Measurements from ENCODE around the gene DIS3L2.

Gene DIS3L2

DNA sequence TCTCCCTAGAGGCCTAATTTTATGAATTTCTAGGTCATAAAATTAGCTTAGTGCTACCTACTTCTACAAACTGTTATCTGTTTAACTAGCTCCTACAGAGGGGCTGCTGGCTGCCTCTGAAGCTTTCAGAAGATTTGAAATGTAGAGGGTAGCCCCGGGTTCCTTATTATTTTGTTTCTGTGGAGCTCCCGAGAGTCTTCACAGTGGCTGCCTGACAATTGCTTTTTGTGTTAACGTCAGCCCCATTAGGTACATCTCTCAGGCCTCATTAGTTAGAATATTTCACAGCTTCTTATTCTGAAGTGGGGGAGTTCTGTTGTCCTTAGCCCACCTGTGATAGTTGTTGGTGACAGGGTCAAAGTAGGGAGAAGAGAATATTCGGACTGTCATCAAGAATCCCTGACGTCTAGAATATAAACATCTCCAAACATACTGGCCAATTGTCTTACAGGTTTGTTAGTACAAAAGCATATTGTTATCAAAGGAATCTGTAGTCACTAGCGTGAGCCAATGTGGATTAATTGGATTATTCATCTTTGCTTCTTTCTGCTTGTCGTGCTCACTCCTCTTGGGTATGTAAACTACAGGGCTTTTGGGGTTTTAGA is 77.5 kb downstream of the DIS3L2 start (continued):
- TF ChIP-seq ZFP30 (CRISPR knock-in tag; IDR thresholded peaks at IDR 0.05), result no peak
- TF ChIP-seq SNAI2 (CRISPR knock-in tag; IDR thresholded peaks at IDR 0.05), result no peak

DNA sequence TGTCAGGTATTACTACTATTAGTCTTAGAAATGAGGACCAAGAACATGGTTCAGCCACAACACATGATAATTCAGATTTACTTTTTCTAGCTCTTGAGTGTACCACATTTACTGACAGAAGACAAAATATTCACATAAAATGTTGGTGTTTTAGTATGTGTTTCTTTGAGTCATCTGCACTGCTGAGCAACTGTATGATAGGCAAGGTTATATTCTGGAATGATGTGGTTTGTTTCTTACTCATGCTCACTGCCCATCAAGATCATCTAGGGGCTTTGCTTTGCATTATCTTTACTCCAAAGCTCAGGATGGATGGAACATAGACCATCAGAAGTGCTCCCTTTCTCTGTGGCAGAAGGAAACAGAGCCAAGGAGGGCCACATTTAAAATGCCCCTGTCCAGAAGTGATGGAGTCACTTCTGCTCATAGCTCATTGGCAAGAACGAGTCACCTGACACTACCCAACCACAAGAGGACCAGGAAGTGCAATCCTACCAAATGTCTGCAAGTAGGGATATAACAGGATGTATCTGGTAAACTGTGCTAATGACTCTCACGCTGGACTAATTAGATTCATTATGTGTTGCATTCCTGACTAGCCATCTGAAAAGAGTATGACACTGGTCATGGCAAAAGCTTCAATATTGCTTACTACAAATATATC is 81.5 kb downstream of the DIS3L2 start:
- no peak for TF ChIP-seq PPARA (CRISPR knock-in tag; IDR thresholded peaks at IDR 0.05; ENCODE audit: borderline replicate concordance)
- no peak for TF ChIP-seq ESRRG (CRISPR knock-in tag; IDR thresholded peaks at IDR 0.05)
- TF ChIP-seq ZNF8 (CRISPR knock-in tag; IDR thresholded peaks at IDR 0.05), result no peak
- ATAC-seq, result no peak

DNA sequence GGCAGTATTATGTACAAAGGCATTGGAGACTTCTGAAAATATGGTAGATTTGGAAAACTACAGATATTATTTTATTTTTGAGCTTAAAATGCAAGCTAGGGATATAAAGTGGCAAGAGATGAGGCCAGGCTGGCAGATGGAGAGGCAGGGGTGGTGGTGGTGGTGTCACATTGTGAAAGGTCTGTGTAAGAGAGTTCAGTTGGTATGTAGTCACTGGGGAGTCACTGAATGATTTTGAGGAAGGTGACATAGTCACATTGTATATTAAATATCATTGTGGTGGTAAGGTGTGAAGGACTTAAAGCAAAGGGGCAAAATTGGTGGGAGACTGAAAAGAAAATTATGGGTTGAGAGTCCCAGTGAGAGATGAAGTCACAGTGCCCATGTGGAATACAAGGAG is 82.5 kb downstream of the DIS3L2 start:
- ATAC-seq, result no peak
- TF ChIP-seq BACH2 (CRISPR knock-in tag; IDR thresholded peaks at IDR 0.05; ENCODE audit: borderline replicate concordance), result no peak
- TF ChIP-seq TOX (CRISPR knock-in tag; IDR thresholded peaks at IDR 0.05; ENCODE audit: borderline replicate concordance), result no peak
- TF ChIP-seq CREB5 (CRISPR knock-in tag; IDR thresholded peaks at IDR 0.05; ENCODE audit: low read depth), result no peak
- no peak for TF ChIP-seq RARB (CRISPR knock-in tag; IDR thresholded peaks at IDR 0.05)
- TF ChIP-seq POU6F1 (CRISPR knock-in tag; IDR thresholded peaks at IDR 0.05; ENCODE audit: borderline replicate concordance, low read depth), result no peak
- no peak for TF ChIP-seq ZNF565 (CRISPR knock-in tag; conservative IDR thresholded peaks at IDR 0.05; ENCODE audit: low read depth)
- no peak for TF ChIP-seq ZFP3 (CRISPR knock-in tag; IDR thresholded peaks at IDR 0.05)
- TF ChIP-seq ZFP30 (CRISPR knock-in tag; IDR thresholded peaks at IDR 0.05), result no peak
- TF ChIP-seq ESRRG (CRISPR knock-in tag; IDR thresholded peaks at IDR 0.05), result no peak
- no peak for TF ChIP-seq SNAI2 (CRISPR knock-in tag; IDR thresholded peaks at IDR 0.05)
- TF ChIP-seq TCF4 (CRISPR knock-in tag; IDR thresholded peaks at IDR 0.05; ENCODE audit: borderline replicate concordance), result no peak
- no peak for TF ChIP-seq OSR1 (CRISPR knock-in tag; IDR thresholded peaks at IDR 0.05)
- no peak for TF ChIP-seq CSDC2 (CRISPR knock-in tag; IDR thresholded peaks at IDR 0.05)
- TF ChIP-seq, protein P1, sequence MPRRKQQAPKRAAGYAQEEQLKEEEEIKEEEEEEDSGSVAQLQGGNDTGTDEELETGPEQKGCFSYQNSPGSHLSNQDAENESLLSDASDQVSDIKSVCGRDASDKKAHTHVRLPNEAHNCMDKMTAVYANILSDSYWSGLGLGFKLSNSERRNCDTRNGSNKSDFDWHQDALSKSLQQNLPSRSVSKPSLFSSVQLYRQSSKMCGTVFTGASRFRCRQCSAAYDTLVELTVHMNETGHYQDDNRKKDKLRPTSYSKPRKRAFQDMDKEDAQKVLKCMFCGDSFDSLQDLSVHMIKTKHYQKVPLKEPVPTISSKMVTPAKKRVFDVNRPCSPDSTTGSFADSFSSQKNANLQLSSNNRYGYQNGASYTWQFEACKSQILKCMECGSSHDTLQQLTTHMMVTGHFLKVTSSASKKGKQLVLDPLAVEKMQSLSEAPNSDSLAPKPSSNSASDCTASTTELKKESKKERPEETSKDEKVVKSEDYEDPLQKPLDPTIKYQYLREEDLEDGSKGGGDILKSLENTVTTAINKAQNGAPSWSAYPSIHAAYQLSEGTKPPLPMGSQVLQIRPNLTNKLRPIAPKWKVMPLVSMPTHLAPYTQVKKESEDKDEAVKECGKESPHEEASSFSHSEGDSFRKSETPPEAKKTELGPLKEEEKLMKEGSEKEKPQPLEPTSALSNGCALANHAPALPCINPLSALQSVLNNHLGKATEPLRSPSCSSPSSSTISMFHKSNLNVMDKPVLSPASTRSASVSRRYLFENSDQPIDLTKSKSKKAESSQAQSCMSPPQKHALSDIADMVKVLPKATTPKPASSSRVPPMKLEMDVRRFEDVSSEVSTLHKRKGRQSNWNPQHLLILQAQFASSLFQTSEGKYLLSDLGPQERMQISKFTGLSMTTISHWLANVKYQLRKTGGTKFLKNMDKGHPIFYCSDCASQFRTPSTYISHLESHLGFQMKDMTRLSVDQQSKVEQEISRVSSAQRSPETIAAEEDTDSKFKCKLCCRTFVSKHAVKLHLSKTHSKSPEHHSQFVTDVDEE (CRISPR knock-in tag; IDR thresholded peaks at IDR 0.05), result no peak
- no peak for TF ChIP-seq ZNF70 (CRISPR knock-in tag; IDR thresholded peaks at IDR 0.05)
- no peak for TF ChIP-seq ZNF8 (CRISPR knock-in tag; IDR thresholded peaks at IDR 0.05)
- no peak for TF ChIP-seq ZC3H10 (CRISPR knock-in tag; IDR thresholded peaks at IDR 0.05)

- TF ChIP-seq ZC3H10 (CRISPR knock-in tag; IDR thresholded peaks at IDR 0.05) (no peak), OSR1 (CRISPR knock-in tag; IDR thresholded peaks at IDR 0.05) (no peak)
- ATAC-seq, result no peak
Measured at GRCh38 chr2:232049350-232049749, 87.8 kb downstream of the DIS3L2 start.

DNA sequence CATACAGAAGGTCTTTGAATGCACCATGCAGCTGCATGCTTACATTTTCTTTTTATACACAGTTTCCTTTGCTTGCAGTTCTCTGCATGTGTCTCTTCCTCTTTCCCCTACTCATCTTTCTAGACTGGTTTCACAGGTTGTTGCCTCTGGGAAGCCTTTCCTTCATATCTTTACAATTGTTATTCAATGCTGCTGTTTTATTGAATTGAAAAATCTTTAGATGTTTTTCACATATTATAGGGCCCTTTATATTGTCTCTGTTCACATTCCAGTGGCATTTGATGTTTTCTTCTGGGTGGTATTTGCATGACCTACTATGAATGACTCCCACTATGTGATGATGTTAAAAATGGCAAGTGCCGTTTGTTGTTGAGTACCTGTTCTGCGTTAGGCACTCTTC is 91.1 kb downstream of the DIS3L2 start:
- no peak for TF ChIP-seq BACH2 (CRISPR knock-in tag; IDR thresholded peaks at IDR 0.05; ENCODE audit: borderline replicate concordance)
- no peak for TF ChIP-seq PPARA (CRISPR knock-in tag; IDR thresholded peaks at IDR 0.05; ENCODE audit: borderline replicate concordance)
- TF ChIP-seq OSR1 (CRISPR knock-in tag; IDR thresholded peaks at IDR 0.05), result no peak
- no peak for TF ChIP-seq ISL1 (CRISPR knock-in tag; IDR thresholded peaks at IDR 0.05)
- no peak for ATAC-seq

DNA sequence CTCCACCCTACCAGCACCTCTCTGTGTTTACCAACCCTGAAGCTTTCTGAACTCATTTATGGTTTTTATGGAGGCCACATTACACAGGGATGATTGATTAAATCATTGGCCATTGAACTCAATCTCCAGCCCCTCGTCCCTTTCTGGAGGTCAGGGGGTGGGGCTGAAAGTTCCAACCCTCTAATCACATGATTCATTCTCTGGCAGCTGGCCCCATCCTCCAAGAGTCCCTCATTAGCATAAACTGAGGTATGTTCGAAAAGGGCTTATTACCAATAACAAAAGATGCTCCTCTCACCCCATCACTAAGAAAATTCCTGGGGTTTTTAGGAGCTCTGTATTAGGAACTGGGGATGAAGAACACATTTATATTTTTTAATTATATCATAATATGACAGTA is 92.3 kb downstream of the DIS3L2 start:
- TF ChIP-seq OSR1 (CRISPR knock-in tag; IDR thresholded peaks at IDR 0.05) (no peak), SNAI2 (CRISPR knock-in tag; IDR thresholded peaks at IDR 0.05) (no peak), CREB5 (CRISPR knock-in tag; IDR thresholded peaks at IDR 0.05; ENCODE audit: low read depth) (no peak), GLIS3 (CRISPR knock-in tag; IDR thresholded peaks at IDR 0.05) (no peak), BACH2 (CRISPR knock-in tag; IDR thresholded peaks at IDR 0.05; ENCODE audit: borderline replicate concordance) (no peak), ZNF8 (CRISPR knock-in tag; IDR thresholded peaks at IDR 0.05) (no peak), RARB (CRISPR knock-in tag; IDR thresholded peaks at IDR 0.05) (no peak), TOX (CRISPR knock-in tag; IDR thresholded peaks at IDR 0.05; ENCODE audit: borderline replicate concordance) (no peak), POU6F1 (CRISPR knock-in tag; IDR thresholded peaks at IDR 0.05; ENCODE audit: borderline replicate concordance, low read depth) (no peak), ZNF565 (CRISPR knock-in tag; conservative IDR thresholded peaks at IDR 0.05; ENCODE audit: low read depth) (no peak)
- TF ChIP-seq, protein P2, sequence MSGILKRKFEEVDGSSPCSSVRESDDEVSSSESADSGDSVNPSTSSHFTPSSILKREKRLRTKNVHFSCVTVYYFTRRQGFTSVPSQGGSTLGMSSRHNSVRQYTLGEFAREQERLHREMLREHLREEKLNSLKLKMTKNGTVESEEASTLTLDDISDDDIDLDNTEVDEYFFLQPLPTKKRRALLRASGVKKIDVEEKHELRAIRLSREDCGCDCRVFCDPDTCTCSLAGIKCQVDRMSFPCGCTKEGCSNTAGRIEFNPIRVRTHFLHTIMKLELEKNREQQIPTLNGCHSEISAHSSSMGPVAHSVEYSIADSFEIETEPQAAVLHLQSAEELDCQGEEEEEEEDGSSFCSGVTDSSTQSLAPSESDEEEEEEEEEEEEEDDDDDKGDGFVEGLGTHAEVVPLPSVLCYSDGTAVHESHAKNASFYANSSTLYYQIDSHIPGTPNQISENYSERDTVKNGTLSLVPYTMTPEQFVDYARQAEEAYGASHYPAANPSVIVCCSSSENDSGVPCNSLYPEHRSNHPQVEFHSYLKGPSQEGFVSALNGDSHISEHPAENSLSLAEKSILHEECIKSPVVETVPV (CRISPR knock-in tag; IDR thresholded peaks at IDR 0.05), result no peak
- ATAC-seq, result no peak

All from SK-N-SH treated with all-trans-retinoic acid at 6 μM for 48 hours (cell line).